ENCODE measurements around the gene TTLL1.

- TF ChIP-seq EZH2 (IDR thresholded peaks at IDR 0.05; ENCODE audit: borderline replicate concordance, low read length) (no peak), CTCF (conservative IDR thresholded peaks at IDR 0.05 in 1 of 2, IDR thresholded peaks at IDR 0.05 in 1 of 2; ENCODE audit: extremely low read depth in 1 of 2, insufficient read depth in 1 of 2, low read depth in 1 of 2, low read length in 2 of 2) (no peak)
Observed at GRCh38 chr22:43127166-43127908, 38.1 kb upstream of the TTLL1 start.
